Measurements from ENCODE around the gene SRRM3.

- TF ChIP-seq CTCF (optimal IDR thresholded peaks at IDR 0.05 in 1 of 3, IDR thresholded peaks at IDR 0.05 in 1 of 3, conservative IDR thresholded peaks at IDR 0.05 in 1 of 3; ENCODE audit: extremely low read depth in 1 of 3, insufficient read depth in 2 of 3, low read length in 3 of 3) (no peak), EZH2 (IDR thresholded peaks at IDR 0.05; ENCODE audit: low read length) (no peak)
Observed at GRCh38 chr7:76209310-76209709, 7.6 kb downstream of the SRRM3 start.
